Fibroblast of gingiva (primary cell): ENCODE measurements around the gene TMEM61.
"Not testable (repeated sequence)": the region's sequence is repeated elsewhere in the genome, so short reads cannot be mapped to it uniquely, and the experiment has no call there.

Experiments used
- DNase-seq: peaks from one replicate; pipeline ENCODE4 v3.0.0-alpha.2; 2011; ENCODE audit warnings: low read depth

Gene TMEM61

GRCh38 chr1:54980528-54981241 is at the start of gene TMEM61:
TMEM61 (plus strand) TSS chr1:54980628; CDS start chr1:54981066, 438 bp downstream.
- DNase-seq, result no peak

DNA sequence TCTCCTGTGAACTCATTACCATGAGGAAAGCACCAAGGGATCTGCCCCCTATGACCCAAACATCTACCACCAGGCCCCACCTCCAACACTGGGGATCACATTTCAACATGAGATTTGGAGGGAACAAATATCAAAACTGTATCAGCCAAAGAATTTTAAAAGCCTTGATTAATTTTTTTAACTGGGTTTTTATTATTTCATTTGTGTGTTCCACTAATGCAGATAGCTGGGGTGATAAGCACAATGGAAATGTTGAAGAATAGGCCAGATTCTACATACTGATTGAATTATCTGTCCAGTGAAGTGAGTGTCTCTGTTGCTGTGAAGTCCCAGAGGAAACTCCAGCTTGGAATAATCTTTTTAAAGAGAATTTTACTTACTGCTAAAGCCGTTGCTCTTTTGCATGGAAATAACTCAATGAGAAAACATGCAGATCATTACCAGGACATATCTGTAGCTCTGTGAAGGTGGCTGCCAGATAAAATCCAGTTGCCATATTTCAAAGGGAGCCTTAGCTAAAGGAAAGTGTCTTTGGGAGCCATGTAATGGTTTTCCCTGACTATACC is 49.1 kb upstream of the TMEM61 start:
- no peak for DNase-seq

- not testable (repeated sequence) for DNase-seq
These were observed 46.3 kb upstream of the TMEM61 start for GRCh38 chr1:54934081-54934480.

GRCh38 chr1:54934869-54935268 is 45.6 kb upstream of the TMEM61 start:
- peak; percentile 95 for DNase-seq

DNA sequence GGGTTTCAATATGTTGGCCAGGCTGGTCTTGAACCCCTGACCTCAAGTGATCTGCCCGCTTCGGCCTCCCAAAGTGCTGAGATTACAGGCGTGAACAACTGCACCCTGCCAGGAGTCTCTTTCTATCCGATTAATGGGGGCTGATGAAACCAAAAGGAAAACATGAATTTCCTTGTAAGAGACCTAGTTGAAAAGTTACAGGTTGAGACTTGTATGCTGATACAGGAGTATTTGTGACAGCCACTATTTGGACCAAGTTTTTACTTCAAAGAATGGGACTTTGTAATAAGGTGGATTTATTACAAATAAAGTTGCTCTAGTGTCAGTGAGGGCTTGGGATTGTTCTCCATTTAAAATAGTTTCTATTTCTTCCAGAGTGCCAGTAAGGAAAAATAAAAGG is 43.6 kb upstream of the TMEM61 start:
- no peak for DNase-seq

DNA sequence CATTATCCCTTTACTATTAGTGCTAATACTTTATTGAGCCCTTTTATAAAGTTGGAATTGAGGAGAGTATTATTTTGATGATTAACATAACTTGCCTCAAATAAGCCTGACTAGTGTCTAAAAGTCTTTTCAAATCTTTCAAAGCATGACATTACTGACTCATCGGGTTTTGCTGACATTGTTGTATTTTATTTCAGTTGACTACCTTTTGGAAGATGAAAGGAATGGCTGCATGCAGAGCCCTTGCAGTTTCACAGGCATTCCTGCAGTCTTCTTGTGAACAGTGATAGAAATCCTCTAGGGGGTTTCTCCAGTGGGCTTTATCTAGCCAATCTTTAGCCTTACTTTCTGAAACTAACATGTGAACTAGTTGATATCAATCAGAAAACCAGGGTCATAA is 43.0 kb upstream of the TMEM61 start:
- no peak for DNase-seq

DNA sequence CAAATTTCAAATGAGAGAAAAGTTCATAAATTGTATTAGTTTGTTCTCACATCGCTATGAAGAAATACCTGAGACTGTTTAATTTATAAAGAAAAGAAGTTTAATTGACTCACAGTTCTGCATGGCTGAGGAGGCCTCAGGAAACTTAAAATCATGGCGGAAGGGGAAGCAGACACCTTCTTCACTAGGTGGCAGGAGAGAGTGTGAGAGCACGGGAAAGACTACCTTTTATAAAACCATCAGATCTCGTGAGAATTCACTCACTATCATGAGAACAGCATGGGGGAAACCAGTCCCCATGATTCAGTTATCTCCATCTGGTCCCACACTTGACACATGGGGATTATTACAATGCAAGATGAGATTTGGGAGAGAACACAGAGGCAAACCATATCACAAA is 41.5 kb upstream of the TMEM61 start:
- DNase-seq, result not testable (repeated sequence)

- no peak for DNase-seq
These were observed 40.4 kb upstream of the TMEM61 start for GRCh38 chr1:54940042-54940441.

DNA sequence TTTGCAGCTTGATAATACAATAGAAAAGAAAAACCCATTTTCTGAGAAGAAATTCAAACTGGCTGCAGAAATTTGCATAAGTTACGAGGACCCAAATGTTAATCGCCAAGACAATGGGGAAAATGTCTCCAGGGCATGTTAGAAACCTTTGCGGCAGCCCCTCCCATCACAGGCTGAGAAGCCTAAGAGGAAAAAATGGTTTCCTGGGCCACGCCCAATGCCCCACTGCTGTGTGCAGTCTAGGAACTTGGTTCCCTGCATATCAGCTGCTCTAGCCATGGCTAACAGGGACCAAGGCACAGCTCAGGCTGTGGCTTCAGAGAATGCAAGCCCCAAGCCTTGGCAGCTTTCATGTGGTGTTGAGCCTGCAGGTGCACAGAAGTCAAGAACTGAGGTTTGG is 37.5 kb upstream of the TMEM61 start:
- no peak for DNase-seq

GRCh38 chr1:54944610-54945392 is 35.6 kb upstream of the TMEM61 start:
- DNase-seq, result peak; percentile 76

- no peak for DNase-seq
These were observed 35.0 kb upstream of the TMEM61 start for GRCh38 chr1:54945393-54945936.

- DNase-seq, result no peak
These were observed 32.9 kb upstream of the TMEM61 start for GRCh38 chr1:54947540-54947939.

DNA sequence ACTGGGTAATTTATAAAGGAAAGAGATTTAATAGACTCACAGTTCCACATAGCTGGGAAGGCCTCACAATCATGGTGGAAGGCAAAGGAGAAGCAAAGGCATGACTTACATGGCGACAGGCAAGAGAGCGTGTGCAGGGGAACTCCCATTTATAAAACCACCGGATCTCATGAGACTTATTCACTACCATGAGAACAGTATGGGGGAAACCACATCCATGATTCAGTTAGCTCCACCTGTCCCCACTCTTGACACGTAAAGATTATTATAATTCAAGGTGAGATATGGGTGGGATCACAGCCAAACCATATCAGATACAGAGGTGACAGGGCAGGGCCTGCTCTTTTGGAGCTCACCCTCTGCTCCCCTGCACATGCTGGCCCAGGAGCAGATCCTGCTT is 31.4 kb upstream of the TMEM61 start:
- DNase-seq, result no peak

- DNase-seq, result peak; percentile 37
These were observed 30.4 kb upstream of the TMEM61 start for GRCh38 chr1:54950006-54950368.

GRCh38 chr1:54950369-54951163 is 29.9 kb upstream of the TMEM61 start:
- peak; percentile 96 for DNase-seq

DNA sequence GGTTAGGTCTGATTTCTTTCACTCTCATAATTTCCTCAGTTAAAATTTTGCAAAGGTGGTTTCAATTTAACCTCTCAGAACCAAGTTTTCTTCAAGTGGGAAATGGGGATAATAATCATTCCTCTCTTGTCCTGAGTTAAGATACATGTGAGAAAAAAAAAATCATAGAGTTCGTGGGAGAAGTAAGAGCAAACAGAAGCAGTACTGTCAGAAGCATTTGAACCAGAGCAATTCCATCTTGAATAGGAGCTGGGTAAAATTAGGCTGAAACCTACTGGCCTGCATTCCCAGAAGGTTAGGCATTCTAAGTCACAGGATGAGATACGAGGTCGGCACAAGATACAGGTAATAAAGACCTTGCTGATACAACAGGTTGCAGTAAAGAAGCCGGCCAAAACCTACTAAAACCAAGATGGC is 28.6 kb upstream of the TMEM61 start:
- no peak for DNase-seq

- peak; percentile 12 for DNase-seq
These were observed 27.3 kb upstream of the TMEM61 start for GRCh38 chr1:54952950-54953718.

GRCh38 chr1:54953846-54954245 is 26.6 kb upstream of the TMEM61 start:
- no peak for DNase-seq

DNA sequence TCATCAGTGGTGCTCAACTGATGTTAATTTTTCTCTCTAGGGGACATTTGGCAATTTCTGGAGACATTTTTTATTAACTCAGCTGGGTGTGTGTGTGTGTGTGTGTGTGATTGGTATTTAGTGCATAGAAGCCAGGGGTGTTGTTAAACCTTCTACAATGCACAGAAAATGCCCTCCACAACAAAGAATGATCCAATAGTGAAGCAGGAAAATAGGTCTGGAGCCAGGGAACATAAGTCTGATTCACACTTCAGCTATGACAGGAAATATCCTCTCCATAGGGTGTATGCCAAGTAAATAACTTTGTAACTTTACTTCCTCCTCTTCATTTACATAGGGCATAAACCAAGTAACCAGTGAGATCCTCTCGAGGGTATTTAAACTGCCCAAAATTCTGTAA is 25.1 kb upstream of the TMEM61 start:
- peak; percentile 80 for DNase-seq

DNA sequence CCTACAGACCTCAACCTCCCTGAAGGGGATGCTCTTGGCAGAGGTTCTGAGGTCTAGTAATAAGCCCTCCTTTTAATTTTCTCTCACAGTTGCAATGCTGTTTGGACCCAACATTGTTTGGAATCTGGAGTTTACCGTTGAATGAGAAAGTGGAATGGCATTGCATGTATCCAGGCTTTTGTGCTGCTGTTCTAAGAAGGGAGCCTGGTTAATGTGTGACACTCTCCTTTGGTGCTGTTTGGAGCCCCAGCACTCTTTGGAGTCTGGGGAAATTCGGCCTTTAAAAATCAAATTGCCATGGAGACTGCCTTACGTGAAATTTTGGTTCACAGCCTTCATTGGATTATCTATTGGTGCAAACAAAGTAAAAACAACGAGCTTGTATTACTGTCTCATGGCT is 23.7 kb upstream of the TMEM61 start:
- DNase-seq, result no peak

GRCh38 chr1:54959241-54959640 is 21.2 kb upstream of the TMEM61 start:
- DNase-seq, result no peak
